ENCODE data around the gene ING1. TPM values are rescaled to one million over a fixed set of nuclear protein-coding genes. Genes with fewer than 3 reads are reported as not detected.
"Not testable (repeated sequence)": the region's sequence is repeated elsewhere in the genome, so short reads cannot be mapped to it uniquely, and the experiment has no call there.

ING1 gene
- total and polyA plus RNA-seq, 2 donors from 2014 or later: 7.8 to 12.4 TPM

- Histone ChIP-seq H3K4me1 (ENCODE audit: control insufficient read depth in 2 of 3, insufficient read depth in 2 of 3, low read depth in 1 of 3, low read length in 3 of 3) (peaks cover 0 to 11% (median 2%) of the 10 kb centered on the region in 3 donors), H3K9ac (ENCODE audit: low read length in 3 of 3) (no peak overlapping the region), H3K4me3 (ENCODE audit: low read length in 3 of 3) (no peak overlapping the region), H3K27me3 (ENCODE audit: control insufficient read depth, insufficient read depth, low read length) (no peaks in the 10 kb centered on the region), H3K36me3 (ENCODE audit: control insufficient read depth in 2 of 3, insufficient read depth in 3 of 3, low read length in 3 of 3) (peaks cover 5 to 27% (median 11%) of the 10 kb centered on the region in 3 donors), H3K27ac (ENCODE audit: low read depth in 2 of 2, low read length in 2 of 2) (no peak overlapping the region), H3K9me3 (ENCODE audit: control insufficient read depth in 2 of 3, insufficient read depth in 1 of 3, low read length in 3 of 3) (no peaks in the 10 kb centered on the region)
- DNase-seq: no peak
- no peak for FAIRE-seq
- intact Hi-C loops (cut with DNase I): no loop called here
- TF ChIP-seq CTCF (IDR thresholded peaks at IDR 0.05; ENCODE audit: borderline replicate concordance, extremely low read depth, insufficient read depth): no peak
Observed at GRCh38 chr13:110699148-110700145, 14.1 kb upstream of the ING1 start.

GRCh38 chr13:110700186-110700585 is 13.3 kb upstream of the ING1 start:
- no peaks in the 10 kb centered on the region for H3K9me3 ChIP-seq (ENCODE audit: control insufficient read depth in 2 of 3, insufficient read depth in 1 of 3, low read length in 3 of 3)
- H3K4me3 ChIP-seq (ENCODE audit: low read length in 3 of 3): no peak overlapping the region
- intact Hi-C loops (cut with DNase I): no loop called here
- H3K9ac ChIP-seq (ENCODE audit: low read length in 3 of 3): no peak overlapping the region
- H3K27ac ChIP-seq (ENCODE audit: low read depth in 2 of 2, low read length in 2 of 2): no peak overlapping the region
- H3K36me3 ChIP-seq (ENCODE audit: control insufficient read depth in 2 of 3, insufficient read depth in 3 of 3, low read length in 3 of 3): peaks cover 5 to 27% (median 11%) of the 10 kb centered on the region in 3 donors
- TF ChIP-seq CTCF (IDR thresholded peaks at IDR 0.05; ENCODE audit: borderline replicate concordance, extremely low read depth, insufficient read depth): no peak
- H3K4me1 ChIP-seq (ENCODE audit: control insufficient read depth in 2 of 3, insufficient read depth in 2 of 3, low read depth in 1 of 3, low read length in 3 of 3): peaks cover 2 to 16% (median 6%) of the 10 kb centered on the region in 3 donors
- DNase-seq: no peak
- FAIRE-seq: no peak
- no peaks in the 10 kb centered on the region for H3K27me3 ChIP-seq (ENCODE audit: control insufficient read depth, insufficient read depth, low read length)

GRCh38 chr13:110700641-110701040 is 12.9 kb upstream of the ING1 start:
- H3K27ac ChIP-seq (ENCODE audit: low read depth in 2 of 2, low read length in 2 of 2): no peak overlapping the region
- H3K4me1 ChIP-seq (ENCODE audit: control insufficient read depth in 2 of 3, insufficient read depth in 2 of 3, low read depth in 1 of 3, low read length in 3 of 3): peaks cover 2 to 17% (median 6%) of the 10 kb centered on the region in 3 donors
- no peak for FAIRE-seq
- TF ChIP-seq CTCF (IDR thresholded peaks at IDR 0.05; ENCODE audit: borderline replicate concordance, extremely low read depth, insufficient read depth): no peak
- no peak overlapping the region for H3K9ac ChIP-seq (ENCODE audit: low read length in 3 of 3)
- H3K36me3 ChIP-seq (ENCODE audit: control insufficient read depth in 2 of 3, insufficient read depth in 3 of 3, low read length in 3 of 3): peaks cover 5 to 27% (median 11%) of the 10 kb centered on the region in 3 donors
- DNase-seq: no peak
- H3K27me3 ChIP-seq (ENCODE audit: control insufficient read depth, insufficient read depth, low read length): no peaks in the 10 kb centered on the region
- intact Hi-C loops (cut with DNase I): no loop called here
- no peak overlapping the region for H3K4me3 ChIP-seq (ENCODE audit: low read length in 3 of 3)
- H3K9me3 ChIP-seq (ENCODE audit: control insufficient read depth in 2 of 3, insufficient read depth in 1 of 3, low read length in 3 of 3): no peaks in the 10 kb centered on the region

GRCh38 chr13:110701061-110701460 is 12.4 kb upstream of the ING1 start:
- DNase-seq; H3K27me3 ChIP-seq (ENCODE audit: control insufficient read depth, insufficient read depth, low read length); intact Hi-C loops (cut with DNase I); H3K27ac ChIP-seq (ENCODE audit: low read depth in 2 of 2, low read length in 2 of 2); FAIRE-seq; H3K9me3 ChIP-seq (ENCODE audit: control insufficient read depth in 2 of 3, insufficient read depth in 1 of 3, low read length in 3 of 3); H3K4me3 ChIP-seq (ENCODE audit: low read length in 3 of 3); H3K9ac ChIP-seq (ENCODE audit: low read length in 3 of 3): not testable (repeated sequence)
- Histone ChIP-seq H3K4me1 (ENCODE audit: control insufficient read depth in 2 of 3, insufficient read depth in 2 of 3, low read depth in 1 of 3, low read length in 3 of 3) (peaks cover 2 to 17% (median 6%) of the 10 kb centered on the region in 3 donors), H3K36me3 (ENCODE audit: control insufficient read depth in 2 of 3, insufficient read depth in 3 of 3, low read length in 3 of 3) (peaks cover 5 to 27% (median 11%) of the 10 kb centered on the region in 3 donors)
